GM23338 (cell line): ENCODE results near the gene DNAJC7.

ENCODE experiments used
- JUNB ChIP-seq: IDR thresholded peaks from one replicate; pipeline ENCODE4 v1.6.1; 2016; ENCODE audit warnings: antibody characterized with exemption; ENCODE audit not compliant: unreplicated experiment
- POLR2AphosphoS5 ChIP-seq: IDR thresholded peaks from 2 replicates; pipeline ENCODE4 v1.6.1; 2016; ENCODE audit warnings: antibody characterized with exemption, low read depth
- TF ChIP-seq, protein P1 (sequence below), 2 experiments: fragments of 200-600 bp in 1 of 2; sonication (generic) in 1 of 2; conservative IDR thresholded peaks; 2 replicates each; pipeline versions ENCODE4 v1.5.1 to v1.6.1; 2016 to 2017; ENCODE audit warnings: antibody characterized with exemption in 2 of 2, low read depth in 2 of 2, mild to moderate bottlenecking in 2 of 2, moderate library complexity in 1 of 2
- TF ChIP-seq, protein P2 (sequence below): IDR thresholded peaks from one replicate; pipeline ENCODE4 v1.6.1; 2018; ENCODE audit warnings: antibody characterized with exemption; ENCODE audit not compliant: unreplicated experiment

DNA sequence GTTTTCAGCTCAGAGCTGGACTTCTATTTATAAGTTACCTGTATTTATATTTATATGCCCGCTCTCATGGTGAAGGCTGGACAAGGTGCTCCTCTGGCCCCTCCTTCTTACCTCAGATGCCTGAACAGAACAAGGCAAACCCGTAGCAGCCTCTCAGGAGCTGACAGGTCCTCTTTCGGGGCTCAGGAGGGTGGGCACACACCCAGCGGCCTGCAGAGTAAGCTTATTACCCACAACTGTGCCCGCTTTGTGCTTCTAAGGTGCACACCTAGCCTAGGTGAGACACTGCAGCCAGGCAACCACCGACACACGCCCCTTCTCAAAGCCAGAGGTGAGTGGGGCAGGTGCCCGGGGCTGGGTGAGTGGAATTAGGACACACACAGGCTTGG, 7.9 kb upstream of the DNAJC7 start:
- TF ChIP-seq, protein P1, sequence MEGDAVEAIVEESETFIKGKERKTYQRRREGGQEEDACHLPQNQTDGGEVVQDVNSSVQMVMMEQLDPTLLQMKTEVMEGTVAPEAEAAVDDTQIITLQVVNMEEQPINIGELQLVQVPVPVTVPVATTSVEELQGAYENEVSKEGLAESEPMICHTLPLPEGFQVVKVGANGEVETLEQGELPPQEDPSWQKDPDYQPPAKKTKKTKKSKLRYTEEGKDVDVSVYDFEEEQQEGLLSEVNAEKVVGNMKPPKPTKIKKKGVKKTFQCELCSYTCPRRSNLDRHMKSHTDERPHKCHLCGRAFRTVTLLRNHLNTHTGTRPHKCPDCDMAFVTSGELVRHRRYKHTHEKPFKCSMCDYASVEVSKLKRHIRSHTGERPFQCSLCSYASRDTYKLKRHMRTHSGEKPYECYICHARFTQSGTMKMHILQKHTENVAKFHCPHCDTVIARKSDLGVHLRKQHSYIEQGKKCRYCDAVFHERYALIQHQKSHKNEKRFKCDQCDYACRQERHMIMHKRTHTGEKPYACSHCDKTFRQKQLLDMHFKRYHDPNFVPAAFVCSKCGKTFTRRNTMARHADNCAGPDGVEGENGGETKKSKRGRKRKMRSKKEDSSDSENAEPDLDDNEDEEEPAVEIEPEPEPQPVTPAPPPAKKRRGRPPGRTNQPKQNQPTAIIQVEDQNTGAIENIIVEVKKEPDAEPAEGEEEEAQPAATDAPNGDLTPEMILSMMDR (conservative IDR thresholded peaks at IDR 0.05; ENCODE audit: low read depth in 2 of 2) = no peak
- TF ChIP-seq, protein P2, sequence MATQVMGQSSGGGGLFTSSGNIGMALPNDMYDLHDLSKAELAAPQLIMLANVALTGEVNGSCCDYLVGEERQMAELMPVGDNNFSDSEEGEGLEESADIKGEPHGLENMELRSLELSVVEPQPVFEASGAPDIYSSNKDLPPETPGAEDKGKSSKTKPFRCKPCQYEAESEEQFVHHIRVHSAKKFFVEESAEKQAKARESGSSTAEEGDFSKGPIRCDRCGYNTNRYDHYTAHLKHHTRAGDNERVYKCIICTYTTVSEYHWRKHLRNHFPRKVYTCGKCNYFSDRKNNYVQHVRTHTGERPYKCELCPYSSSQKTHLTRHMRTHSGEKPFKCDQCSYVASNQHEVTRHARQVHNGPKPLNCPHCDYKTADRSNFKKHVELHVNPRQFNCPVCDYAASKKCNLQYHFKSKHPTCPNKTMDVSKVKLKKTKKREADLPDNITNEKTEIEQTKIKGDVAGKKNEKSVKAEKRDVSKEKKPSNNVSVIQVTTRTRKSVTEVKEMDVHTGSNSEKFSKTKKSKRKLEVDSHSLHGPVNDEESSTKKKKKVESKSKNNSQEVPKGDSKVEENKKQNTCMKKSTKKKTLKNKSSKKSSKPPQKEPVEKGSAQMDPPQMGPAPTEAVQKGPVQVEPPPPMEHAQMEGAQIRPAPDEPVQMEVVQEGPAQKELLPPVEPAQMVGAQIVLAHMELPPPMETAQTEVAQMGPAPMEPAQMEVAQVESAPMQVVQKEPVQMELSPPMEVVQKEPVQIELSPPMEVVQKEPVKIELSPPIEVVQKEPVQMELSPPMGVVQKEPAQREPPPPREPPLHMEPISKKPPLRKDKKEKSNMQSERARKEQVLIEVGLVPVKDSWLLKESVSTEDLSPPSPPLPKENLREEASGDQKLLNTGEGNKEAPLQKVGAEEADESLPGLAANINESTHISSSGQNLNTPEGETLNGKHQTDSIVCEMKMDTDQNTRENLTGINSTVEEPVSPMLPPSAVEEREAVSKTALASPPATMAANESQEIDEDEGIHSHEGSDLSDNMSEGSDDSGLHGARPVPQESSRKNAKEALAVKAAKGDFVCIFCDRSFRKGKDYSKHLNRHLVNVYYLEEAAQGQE = no peak
- TF ChIP-seq JUNB (no peak), POLR2AphosphoS5 (no peak; the same call in 1 of the 2 replicates)
